NCI-H226 (cell line): ENCODE results near the gene ASNS.

Source experiments
- DNase-seq: peaks from one replicate; pipeline ENCODE4 v3.0.0-alpha.2; 2015

ASNS gene

DNA sequence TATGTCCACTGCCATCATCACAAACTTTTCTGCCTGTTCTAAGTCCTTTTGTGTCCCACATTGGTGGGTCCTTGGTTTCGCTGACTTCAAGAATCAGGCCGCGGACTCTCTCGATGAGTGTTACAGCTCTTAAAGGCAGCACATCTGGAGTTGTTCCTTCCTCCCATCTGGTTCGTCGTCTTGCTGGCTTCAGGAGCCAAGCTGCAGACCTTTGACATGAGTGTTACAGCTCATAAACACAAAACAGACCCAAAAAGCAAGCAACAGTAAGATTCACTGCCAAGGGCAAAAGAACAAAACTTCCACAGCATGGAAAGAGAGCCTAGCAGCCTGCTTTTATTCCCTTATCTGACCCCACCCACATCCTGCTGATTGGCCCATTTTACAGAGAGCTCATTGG, 30.2 kb downstream of the ASNS start:
- DNase-seq, result no peak

DNA sequence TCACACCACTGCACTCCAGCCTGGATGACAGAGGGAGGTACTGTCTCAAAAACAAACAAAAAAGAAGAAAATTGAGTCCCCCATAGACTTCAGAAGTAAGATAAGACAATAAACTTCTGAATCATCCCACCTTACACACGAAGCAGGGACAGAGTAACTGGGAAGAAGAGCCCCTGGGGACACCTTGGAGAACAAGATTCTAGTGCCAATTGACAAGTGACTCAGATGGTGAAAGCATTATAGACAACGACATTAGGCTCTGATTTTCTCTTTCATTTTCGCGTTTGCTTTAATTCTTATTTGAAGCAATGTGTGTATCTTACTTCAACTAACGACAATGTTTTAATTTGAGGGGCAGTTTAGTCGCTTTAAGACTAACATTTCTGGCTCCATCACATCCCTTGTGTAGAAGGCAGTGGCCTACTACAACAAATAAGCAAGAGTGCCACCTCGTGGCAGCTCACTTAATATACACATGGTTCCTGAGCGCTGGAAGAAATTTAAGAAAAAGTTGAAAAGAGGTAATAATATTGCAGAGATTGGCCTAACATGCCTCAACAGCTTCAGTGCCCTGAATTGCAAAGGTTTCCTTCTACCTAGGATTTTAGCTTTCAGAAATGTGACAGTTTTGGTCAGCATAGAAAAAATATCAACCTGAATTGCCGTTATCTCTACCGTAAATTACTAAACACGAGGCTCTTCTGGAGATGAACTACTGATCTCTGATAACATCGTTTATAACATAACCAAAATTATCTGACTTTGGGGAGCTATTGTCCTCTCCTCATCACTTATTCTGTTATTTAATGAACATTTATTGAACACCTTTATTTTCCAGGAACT, 36.7 kb downstream of the ASNS start:
- DNase-seq, result no peak

DNA sequence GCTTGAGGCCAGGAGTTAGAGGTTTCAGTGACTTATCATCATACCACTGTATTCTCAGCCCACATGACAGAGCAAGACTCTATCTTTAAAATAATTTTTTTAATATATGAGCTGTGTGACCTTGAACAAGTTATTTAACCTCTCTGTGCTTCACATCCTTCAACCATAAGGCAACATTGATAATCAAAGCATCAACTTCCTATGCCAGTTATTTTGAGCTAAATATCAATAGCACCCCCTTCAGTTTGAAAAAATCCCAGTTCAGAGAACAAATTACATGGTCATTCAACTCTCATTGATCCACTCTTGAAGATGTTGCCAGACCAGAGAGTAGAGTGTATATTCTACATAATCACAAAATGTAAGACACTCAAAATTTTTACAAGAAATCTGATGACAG, 53.0 kb downstream of the ASNS start:
- no peak for DNase-seq

DNA sequence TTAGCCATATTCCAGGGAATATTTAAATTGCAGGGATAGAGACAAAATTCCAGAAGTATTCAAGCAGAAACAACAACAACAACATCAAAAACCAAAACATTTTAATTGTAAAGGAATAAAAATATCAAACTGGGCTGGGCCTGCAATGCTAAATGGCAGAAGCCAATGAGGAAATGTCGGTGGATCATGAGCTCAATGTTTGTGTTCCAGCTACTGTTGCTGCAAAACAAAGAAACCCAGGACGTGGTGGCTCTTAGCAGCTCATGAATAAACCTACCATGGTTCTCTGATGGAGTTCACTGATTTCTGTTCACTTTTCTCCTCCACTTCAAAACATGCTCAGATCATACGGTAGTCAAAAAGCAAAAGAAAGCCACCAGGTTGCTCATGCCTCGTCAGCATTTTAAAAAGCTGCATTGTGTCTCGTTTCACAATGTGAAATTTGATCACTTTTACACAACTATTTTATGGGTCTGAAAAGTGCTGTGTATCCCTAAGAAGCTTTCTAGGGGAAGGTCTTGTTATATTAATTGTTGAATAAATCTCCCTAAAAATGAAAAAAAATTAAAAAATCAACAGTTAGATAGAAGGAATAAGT, 54.0 kb downstream of the ASNS start:
- no peak for DNase-seq
